Brain pericyte (primary cell): ENCODE results near the gene CD164.
"Not testable (repeated sequence)": the region's sequence is repeated elsewhere in the genome, so short reads cannot be mapped to it uniquely, and the experiment has no call there.

Source experiments
- DNase-seq: peaks from one replicate; pipeline ENCODE4 v3.0.0-alpha.2; 2012; ENCODE audit warnings: low read depth, low spot score

Gene CD164

GRCh38 chr6:109343518-109343917 lies 38.7 kb downstream of the CD164 start:
- no peak for DNase-seq

DNA sequence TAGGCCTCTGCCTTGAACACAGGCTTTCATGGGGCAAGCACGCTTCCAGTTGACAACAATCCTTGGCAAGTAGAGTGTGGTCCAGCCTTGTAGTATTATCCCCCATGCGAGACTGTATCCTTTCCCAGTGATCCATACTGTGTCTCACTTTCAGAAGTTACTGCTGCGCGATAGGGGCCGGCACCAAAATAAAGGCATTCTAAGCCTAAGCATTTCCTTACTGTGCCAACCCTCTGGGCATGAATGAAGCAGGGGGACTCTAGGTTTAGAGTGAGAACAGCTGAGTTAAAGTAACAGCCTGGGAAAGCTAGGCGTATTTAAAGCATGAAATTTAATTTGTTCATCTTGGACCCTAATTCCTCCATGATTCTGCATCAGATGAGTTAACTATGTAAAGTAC lies 39.4 kb downstream of the CD164 start:
- DNase-seq, result no peak

DNA sequence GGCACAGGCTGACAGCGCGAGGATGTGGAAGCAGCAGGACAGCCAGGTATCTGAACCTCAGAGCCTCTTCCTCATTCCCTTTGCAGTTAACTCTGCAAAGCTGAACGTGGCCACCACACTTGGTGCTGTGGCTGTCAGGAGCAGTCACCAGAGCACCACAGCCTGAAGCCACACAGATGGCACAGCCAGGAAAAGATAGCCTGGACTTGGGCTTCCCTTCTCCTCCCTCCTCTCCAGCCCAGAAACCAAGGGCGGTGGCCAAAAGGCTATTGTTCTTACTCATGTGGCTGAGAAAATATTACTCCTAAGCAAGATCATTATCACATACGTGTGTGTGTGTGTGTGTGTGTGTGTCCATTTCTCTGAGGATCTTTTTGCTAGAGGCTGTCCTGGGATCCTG lies 39.8 kb downstream of the CD164 start:
- DNase-seq, result no peak

GRCh38 chr6:109340811-109341210 lies 41.5 kb downstream of the CD164 start:
- no peak for DNase-seq

GRCh38 chr6:109339906-109340678 lies 42.2 kb downstream of the CD164 start:
- DNase-seq, result no peak

- DNase-seq, result no peak
These were observed 45.9 kb downstream of the CD164 start for GRCh38 chr6:109336221-109336961.

DNA sequence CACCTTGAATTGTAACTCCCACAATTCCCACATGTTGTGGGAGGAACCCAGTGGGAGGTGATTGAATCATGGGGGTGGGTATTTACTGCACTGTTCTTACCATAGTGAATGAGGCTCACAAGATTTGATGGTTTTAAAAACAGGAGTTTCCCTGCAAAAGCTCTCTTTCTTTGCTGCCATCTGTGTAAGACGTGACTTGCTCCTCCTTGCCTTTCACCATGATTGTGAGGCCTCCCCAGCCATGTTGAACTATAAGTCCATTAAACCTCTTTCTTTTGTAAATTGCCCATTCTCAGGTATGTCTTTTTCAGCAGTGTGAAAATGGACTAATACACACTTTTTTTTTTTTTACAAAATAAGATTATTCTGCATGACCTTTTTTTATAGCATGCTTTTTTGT lies 48.4 kb downstream of the CD164 start:
- DNase-seq, result not testable (repeated sequence)

DNA sequence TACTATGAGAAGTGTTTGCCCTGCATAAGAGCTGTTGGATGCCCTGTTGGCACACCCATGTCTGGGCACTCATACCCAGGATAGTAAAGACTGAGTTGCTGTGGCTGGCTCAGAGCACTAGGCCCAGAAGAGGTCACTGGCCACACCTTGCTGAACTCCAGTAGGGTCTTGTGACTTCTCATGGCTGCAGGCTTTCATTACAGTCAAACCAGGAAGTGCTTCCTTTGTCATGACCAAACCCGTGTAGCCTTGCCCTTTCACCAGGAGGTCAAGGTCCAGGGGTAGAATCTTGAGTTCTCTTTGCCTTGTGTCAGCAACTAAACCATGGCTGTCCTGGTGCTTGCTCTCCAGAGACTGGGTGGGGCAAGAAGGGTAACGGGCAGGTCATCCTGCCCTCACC lies 49.5 kb downstream of the CD164 start:
- DNase-seq, result no peak

DNA sequence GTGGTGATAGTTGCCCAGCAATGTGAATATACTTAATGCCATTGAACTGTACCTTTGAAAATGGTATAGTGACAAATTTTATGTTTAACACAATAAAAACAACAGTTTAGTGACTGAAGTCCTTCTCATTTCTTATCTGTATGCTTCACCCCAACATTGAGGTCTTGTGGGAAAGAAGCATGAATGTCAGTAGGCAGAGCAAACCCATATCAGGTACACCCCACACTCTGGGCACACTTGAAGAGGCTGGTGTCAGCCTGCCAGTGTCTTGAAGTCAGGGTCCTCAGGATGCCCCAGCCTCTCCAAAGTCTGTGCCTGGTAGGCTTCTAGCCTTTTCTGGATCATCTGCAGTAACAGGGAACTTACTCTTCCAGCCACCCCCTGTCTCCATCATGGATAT lies 51.2 kb downstream of the CD164 start:
- DNase-seq, result no peak

- DNase-seq, result no peak
These were observed 52.0 kb downstream of the CD164 start for GRCh38 chr6:109330263-109330662.

- no peak for DNase-seq
These were observed 53.6 kb downstream of the CD164 start for GRCh38 chr6:109328629-109329028.

DNA sequence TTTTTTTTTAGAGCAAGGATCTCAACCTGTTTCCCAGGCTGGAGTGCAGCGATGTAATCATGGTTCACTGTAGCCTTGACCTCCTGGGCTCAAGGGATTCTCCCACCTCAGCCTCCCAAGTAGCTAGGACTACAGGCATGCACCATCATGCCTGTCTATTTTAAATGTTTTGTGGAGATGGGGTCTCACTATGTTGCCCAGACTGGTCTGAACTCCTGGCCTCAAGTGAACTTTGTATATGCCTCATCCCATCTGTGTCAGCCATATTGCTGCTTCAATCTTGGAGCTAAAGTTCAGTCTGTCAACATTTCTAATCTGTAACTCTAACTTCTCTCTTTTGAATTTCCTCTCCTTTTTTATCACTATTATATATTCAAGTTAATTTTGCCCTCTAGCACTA lies 54.3 kb downstream of the CD164 start:
- no peak for DNase-seq

GRCh38 chr6:109327491-109327890 lies 54.8 kb downstream of the CD164 start:
- DNase-seq, result no peak

DNA sequence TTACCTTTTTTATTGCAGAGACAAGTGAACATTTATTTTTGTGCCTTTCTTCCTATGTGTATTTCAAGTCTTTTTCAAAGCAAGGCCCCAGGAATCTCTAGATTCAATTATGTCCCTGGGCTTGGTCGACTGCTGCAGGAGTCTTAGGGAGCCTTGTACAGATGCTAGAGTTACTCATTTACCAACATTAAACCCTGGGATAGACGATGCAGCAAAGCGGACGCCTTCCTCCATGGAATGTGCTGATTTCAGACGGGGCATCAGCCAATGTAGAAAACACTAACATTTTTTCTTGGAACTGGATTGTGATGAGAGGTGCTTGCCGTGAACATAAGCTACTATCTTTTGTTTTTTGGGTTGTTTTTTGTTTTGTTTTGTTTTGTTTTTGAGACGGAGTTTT lies 55.9 kb downstream of the CD164 start:
- no peak for DNase-seq

- no peak for DNase-seq
These were observed 56.9 kb downstream of the CD164 start for GRCh38 chr6:109325400-109325801.

GRCh38 chr6:109323241-109323640 lies 59.0 kb downstream of the CD164 start:
- no peak for DNase-seq

DNA sequence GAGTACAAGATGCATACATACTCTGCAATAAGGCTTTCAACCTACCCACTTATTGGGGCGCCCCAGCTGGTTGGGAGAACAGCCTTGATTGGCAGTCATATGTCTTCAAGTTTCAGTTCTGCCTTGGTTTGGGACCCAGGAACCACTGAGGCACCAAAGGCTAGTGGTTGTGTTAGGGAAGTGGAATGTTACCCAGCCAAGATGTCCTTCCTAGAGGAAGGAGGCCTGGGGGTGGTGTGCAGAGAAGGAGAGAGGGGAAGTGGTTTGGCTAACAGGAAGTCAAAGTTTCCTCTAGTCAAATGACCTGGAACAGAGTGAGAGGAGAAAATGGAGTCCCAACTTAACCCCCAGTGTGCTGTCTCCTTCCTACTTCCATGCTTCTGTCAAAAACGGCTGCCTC lies 59.4 kb downstream of the CD164 start:
- DNase-seq, result no peak

DNA sequence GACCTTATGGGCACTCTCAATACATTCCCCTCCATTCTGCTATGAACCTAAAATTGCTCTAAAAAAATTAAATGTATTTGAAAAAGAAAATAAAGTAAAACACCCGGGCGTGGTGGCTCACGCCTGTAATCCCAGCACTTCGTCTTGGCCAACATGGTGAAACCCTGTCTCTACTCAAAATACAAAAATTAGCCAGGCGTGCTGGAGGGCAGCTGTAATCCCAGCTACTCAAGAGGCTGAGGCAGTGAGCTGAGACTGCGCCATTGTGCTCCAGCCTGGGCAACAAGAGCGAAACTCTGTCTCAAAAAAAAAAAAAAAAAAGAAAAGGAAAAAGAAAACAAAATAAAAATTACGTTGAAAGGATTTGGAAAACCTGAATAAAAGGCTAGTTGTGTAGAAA lies 60.5 kb downstream of the CD164 start:
- no peak for DNase-seq

DNA sequence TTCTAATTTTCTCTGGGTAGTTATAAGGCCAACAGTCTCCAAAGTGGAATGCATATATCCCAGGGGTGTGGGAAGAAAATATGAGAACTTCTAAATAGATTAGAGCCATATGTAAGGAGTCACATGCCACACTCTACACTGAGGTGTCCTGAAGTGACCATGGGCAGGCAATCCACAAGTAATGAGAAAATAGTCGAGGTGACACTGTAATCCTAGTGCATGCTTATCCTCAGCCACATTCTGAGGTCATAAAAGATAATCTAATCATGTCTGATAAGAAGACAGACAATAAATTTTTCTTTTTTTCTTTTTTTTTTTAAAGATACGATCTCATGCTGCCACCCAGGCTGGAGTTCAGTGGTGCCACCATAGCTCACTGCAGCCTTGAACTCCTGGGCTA lies 62.2 kb downstream of the CD164 start:
- DNase-seq, result no peak

DNA sequence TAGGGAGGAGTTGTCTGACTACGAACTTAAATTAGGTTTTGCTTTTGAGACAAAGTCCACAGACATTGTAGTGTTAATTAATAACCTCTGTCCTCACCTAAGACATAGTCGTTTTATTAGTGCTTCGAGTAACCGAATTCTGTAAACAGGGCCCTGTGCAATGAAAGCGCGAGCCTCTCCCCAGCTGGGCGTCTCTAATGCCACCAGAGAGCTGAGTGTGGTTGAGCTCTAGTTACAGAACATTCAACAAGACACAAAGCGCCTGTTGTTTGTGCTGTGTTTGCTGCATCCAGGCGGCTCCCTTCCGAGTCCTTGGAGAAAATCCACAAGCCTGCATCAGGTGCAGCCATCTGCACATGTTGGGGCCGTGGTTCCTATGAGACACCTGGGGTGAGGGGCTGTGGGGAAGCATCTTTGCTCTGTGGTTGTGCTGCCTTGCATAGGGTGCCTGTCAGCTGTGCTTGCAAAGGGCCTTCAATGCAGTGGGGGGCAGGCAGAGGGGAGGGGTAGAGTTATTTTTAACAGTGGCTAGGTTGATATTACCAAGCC lies 63.9 kb downstream of the CD164 start:
- DNase-seq, result no peak

DNA sequence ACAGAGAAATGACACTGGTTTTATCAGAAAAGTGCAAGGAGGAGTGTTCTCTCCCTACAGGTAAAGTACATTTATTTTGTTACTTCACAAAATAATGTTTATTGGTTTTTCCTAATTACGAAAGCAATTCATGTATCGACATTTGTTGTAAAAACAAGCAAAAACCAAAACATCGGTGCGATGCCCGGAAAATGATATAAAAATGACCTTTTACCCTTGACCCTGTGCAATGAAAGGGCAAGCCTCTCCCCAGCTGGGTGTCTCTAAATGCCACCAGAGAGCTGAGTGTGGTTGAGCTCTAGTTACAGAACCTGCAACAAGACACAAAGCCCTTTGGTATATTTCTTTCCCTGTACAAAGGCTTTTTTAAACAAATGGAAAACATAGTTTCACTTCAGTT lies 65.4 kb downstream of the CD164 start:
- no peak for DNase-seq
